DND-41 (cell line): ENCODE data around the gene CD82.

ENCODE experiments used
- ATAC-seq: fragments of 200-7000 bp; cut with Tn5 transposase; 3 replicates; pipeline ENCODE4 v1.9.1; 2021; ENCODE audit warnings: low read depth; ENCODE audit not compliant: insufficient read depth
- DNase-seq: peaks from one replicate; pipeline ENCODE4 v3.0.0-alpha.2; 2020
- H2AFZ ChIP-seq: 2 replicates; pipeline ENCODE4 v1.6.0; 2012; ENCODE audit warnings: low read depth, low read length
- H3K27ac ChIP-seq: 2 replicates; pipeline ENCODE4 v1.5.1; 2012; ENCODE audit warnings: low read length, inconsistent platforms
- H3K27me3 ChIP-seq: fragments of 200-600 bp; sonication (generic); 2 replicates; pipeline ENCODE4 v1.6.0; 2012; ENCODE audit warnings: low read length, mild to moderate bottlenecking, inconsistent platforms; ENCODE audit not compliant: insufficient read depth, poor library complexity
- H3K36me3 ChIP-seq: 2 replicates; pipeline ENCODE4 v1.5.1; 2012; ENCODE audit warnings: low read length, inconsistent platforms; ENCODE audit not compliant: insufficient read depth
- H3K4me1 ChIP-seq: 2 replicates; pipeline ENCODE4 v1.5.1; 2012; ENCODE audit warnings: mild to moderate bottlenecking, low read length; ENCODE audit not compliant: insufficient read depth
- H3K4me2 ChIP-seq: 2 replicates; pipeline ENCODE4 v1.6.0; 2012; ENCODE audit warnings: mild to moderate bottlenecking, moderate library complexity, low read length, inconsistent platforms; ENCODE audit not compliant: insufficient read depth
- H3K4me3 ChIP-seq, 2 experiments: fragments of 200-600 bp in 1 of 2; shearing (Covaris generic) in 1 of 2; 2 replicates each; pipeline ENCODE4 v1.5.1; 2012 to 2016; ENCODE audit warnings: inconsistent platforms in 2 of 2, low read length in 2 of 2, mild to moderate bottlenecking in 2 of 2, low read depth in 1 of 2, moderate library complexity in 1 of 2
- H3K79me2 ChIP-seq: 2 replicates; pipeline ENCODE4 v1.6.0; 2012; ENCODE audit warnings: low read length, inconsistent platforms; ENCODE audit not compliant: insufficient read depth
- H3K9ac ChIP-seq: 2 replicates; pipeline ENCODE4 v1.6.0; 2012; ENCODE audit warnings: low read depth, mild to moderate bottlenecking, inconsistent platforms, low read length, moderate library complexity
- H3K9me3 ChIP-seq: 2 replicates; pipeline ENCODE4 v1.5.1; 2012; ENCODE audit warnings: low read length, moderate library complexity, mild to moderate bottlenecking, inconsistent platforms; ENCODE audit not compliant: insufficient read depth, severe bottlenecking
- H4K20me1 ChIP-seq: 2 replicates; pipeline ENCODE4 v1.6.0; 2012; ENCODE audit warnings: low read length; ENCODE audit not compliant: insufficient read depth
- EZH2 ChIP-seq: IDR thresholded peaks from 3 replicates; pipeline ENCODE4 v1.6.1; 2012; ENCODE audit warnings: borderline replicate concordance, low read depth, mild to moderate bottlenecking, moderate library complexity, low read length, inconsistent platforms; ENCODE audit not compliant: severe bottlenecking
- TF ChIP-seq, protein P1 (sequence below): IDR thresholded peaks from 2 replicates; pipeline ENCODE4 v1.5.1; 2012; ENCODE audit warnings: borderline replicate concordance, low read length, moderate library complexity, mild to moderate bottlenecking; ENCODE audit not compliant: poor library complexity, severe bottlenecking; ENCODE audit errors: extremely low read depth

The CD82 gene

GRCh38 chr11:44572884-44573283 lies 7.4 kb downstream of the CD82 start:
- H3K79me2 ChIP-seq = peaks cover 90% of the 10 kb centered on the region

GRCh38 chr11:44573333-44573732 lies 7.9 kb downstream of the CD82 start:
- Histone ChIP-seq H3K9ac (peak overlapping the region; percentile 54), H2AFZ (no peak overlapping the region), H3K27me3 (no peaks in the 10 kb centered on the region), H3K4me2 (peak overlapping the region; percentile 59), H3K4me3 (peak overlapping the region in 1 of 2 experiments; percentile 43; a peak in 2 of 4 replicates), H4K20me1 (peaks cover 27% of the 10 kb centered on the region), H3K4me1 (peaks cover 100% of the 10 kb centered on the region), H3K79me2 (peaks cover 90% of the 10 kb centered on the region), H3K27ac (peak overlapping the region; percentile 99), H3K9me3 (no peaks in the 10 kb centered on the region), H3K36me3 (peaks cover 64% of the 10 kb centered on the region)
- ATAC-seq = no peak
- TF ChIP-seq EZH2 = no peak
- TF ChIP-seq, protein P1, sequence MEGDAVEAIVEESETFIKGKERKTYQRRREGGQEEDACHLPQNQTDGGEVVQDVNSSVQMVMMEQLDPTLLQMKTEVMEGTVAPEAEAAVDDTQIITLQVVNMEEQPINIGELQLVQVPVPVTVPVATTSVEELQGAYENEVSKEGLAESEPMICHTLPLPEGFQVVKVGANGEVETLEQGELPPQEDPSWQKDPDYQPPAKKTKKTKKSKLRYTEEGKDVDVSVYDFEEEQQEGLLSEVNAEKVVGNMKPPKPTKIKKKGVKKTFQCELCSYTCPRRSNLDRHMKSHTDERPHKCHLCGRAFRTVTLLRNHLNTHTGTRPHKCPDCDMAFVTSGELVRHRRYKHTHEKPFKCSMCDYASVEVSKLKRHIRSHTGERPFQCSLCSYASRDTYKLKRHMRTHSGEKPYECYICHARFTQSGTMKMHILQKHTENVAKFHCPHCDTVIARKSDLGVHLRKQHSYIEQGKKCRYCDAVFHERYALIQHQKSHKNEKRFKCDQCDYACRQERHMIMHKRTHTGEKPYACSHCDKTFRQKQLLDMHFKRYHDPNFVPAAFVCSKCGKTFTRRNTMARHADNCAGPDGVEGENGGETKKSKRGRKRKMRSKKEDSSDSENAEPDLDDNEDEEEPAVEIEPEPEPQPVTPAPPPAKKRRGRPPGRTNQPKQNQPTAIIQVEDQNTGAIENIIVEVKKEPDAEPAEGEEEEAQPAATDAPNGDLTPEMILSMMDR = no peak
- DNase-seq = no peak

More at GRCh38 chr11:44572884-44573283, 7.4 kb downstream of the CD82 start:
- DNase-seq = no peak
- no peaks in the 10 kb centered on the region for H3K9me3 ChIP-seq
- no peak for ATAC-seq
- TF ChIP-seq, protein P1 = no peak
- no peak for TF ChIP-seq EZH2
- H4K20me1 ChIP-seq = peaks cover 27% of the 10 kb centered on the region
- peak overlapping the region in 1 of 2 experiments; percentile 43; a peak in 2 of 4 replicates for H3K4me3 ChIP-seq
- peak overlapping the region; percentile 99 for H3K27ac ChIP-seq
- H3K27me3 ChIP-seq = no peaks in the 10 kb centered on the region
- H3K4me1 ChIP-seq = peaks cover 100% of the 10 kb centered on the region
- peak overlapping the region; percentile 54 for H3K9ac ChIP-seq
- H3K4me2 ChIP-seq = peak overlapping the region; percentile 59
- peaks cover 61% of the 10 kb centered on the region for H3K36me3 ChIP-seq
- H2AFZ ChIP-seq = no peak overlapping the region

DNA sequence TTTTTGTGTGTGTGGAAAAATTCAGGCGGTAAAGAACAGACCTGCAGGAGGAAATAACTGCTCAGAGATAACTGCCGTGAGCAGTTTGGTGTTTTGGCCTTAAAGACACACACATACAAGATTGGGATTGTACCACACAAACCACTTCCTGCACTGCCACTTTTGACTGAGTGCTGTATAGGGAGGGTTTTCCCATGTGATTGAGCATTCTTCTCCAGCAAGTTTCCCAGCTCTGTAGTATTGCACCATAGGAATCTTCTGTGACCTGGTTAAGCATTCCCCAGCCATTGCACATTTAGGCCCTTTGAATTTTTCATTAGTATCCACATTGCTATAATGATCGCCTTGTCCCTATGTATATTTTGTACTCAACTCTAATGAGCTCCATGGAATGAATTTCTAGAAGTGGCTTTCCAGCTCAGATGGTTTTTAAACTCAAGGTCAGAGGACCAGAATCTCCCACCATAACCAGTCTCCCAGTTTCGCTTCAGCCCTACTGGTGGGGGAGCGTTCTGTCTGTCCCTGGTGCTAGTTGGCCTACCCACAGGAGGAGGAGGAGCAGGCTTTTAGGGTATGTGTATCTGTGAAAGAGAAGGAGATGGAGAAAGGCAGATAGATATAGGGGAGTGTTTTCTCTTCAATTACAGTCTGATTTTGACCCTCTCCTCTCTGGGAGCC lies 9.3 kb downstream of the CD82 start:
- Histone ChIP-seq H3K9me3 (no peaks in the 10 kb centered on the region), H3K27me3 (no peaks in the 10 kb centered on the region), H3K4me2 (peak overlapping the region; percentile 59), H3K27ac (peak overlapping the region; percentile 99), H3K79me2 (peaks cover 94% of the 10 kb centered on the region), H3K4me1 (peaks cover 90% of the 10 kb centered on the region), H2AFZ (no peak overlapping the region), H3K4me3 (peak overlapping the region in 1 of 2 experiments; percentile 40; a peak in 2 of 4 replicates), H3K36me3 (peaks cover 66% of the 10 kb centered on the region), H3K9ac (peak overlapping the region; percentile 54), H4K20me1 (peaks cover 29% of the 10 kb centered on the region)
- TF ChIP-seq, protein P1 = no peak
- TF ChIP-seq EZH2 = no peak
- ATAC-seq = peak; percentile 89
- peak; percentile 78 for DNase-seq
